Endothelial cell of umbilical vein (primary cell): ENCODE data around the gene LARGE1.

Experiments used
- CTCF ChIP-seq, 2 donors: IDR thresholded peaks; 1 replicate in 1 of 2; 2 replicates in 1 of 2; pipeline ENCODE4 v1.5.1; 2011; ENCODE audit warnings: low read length in 2 of 2, mild to moderate bottlenecking in 2 of 2, moderate library complexity in 2 of 2, control low read depth in 1 of 2, inconsistent platforms in 1 of 2, low read depth in 1 of 2; ENCODE audit not compliant: insufficient read depth in 1 of 2; ENCODE audit errors: extremely low read depth in 1 of 2
- EZH2 ChIP-seq: IDR thresholded peaks from 2 replicates; pipeline ENCODE4 v1.6.1; 2012; ENCODE audit warnings: borderline replicate concordance, low read depth, mild to moderate bottlenecking, moderate library complexity, low read length, inconsistent platforms; ENCODE audit not compliant: severe bottlenecking
- FOS ChIP-seq: IDR thresholded peaks from 2 replicates; pipeline ENCODE4 v1.6.1; 2011; ENCODE audit warnings: mild to moderate bottlenecking, low read length, moderate library complexity, borderline replicate concordance; ENCODE audit not compliant: insufficient read depth
- GATA2 ChIP-seq: IDR thresholded peaks from 2 replicates; pipeline ENCODE4 v1.7.0; 2011; ENCODE audit warnings: low read depth, mild to moderate bottlenecking, moderate library complexity, mixed read lengths, low read length; ENCODE audit not compliant: insufficient read length, insufficient read depth
- JUN ChIP-seq: IDR thresholded peaks from 2 replicates; pipeline ENCODE4 v1.6.1; 2011; ENCODE audit warnings: borderline replicate concordance, low read depth; ENCODE audit not compliant: insufficient read length, insufficient read depth
- MAX ChIP-seq: IDR thresholded peaks from 2 replicates; pipeline ENCODE4 v1.6.1; 2011; ENCODE audit not compliant: insufficient read depth, insufficient read length
- MYC ChIP-seq: IDR thresholded peaks from one replicate; pipeline ENCODE4 v1.6.1; 2011; ENCODE audit warnings: mild to moderate bottlenecking, low read depth, low read length
- POLR2A ChIP-seq: IDR thresholded peaks from 2 replicates; pipeline ENCODE4 v1.6.1; 2012; ENCODE audit warnings: low read depth, mild to moderate bottlenecking, control low read depth, low read length
- POLR2AphosphoS5 ChIP-seq: IDR thresholded peaks from 2 replicates; pipeline ENCODE4 v1.6.1; 2012; ENCODE audit warnings: low read depth, mild to moderate bottlenecking, control low read depth, low read length, moderate library complexity; ENCODE audit not compliant: insufficient read depth

GRCh38 chr22:33932997-33933396 is 12.7 kb upstream of the LARGE1 start:
- TF ChIP-seq CTCF (IDR thresholded peaks at IDR 0.05; ENCODE audit: extremely low read depth in 1 of 2, insufficient read depth in 1 of 2, low read depth in 1 of 2, low read length in 2 of 2) (no peak), POLR2A (no peak), EZH2 (no peak), MYC (no peak), MAX (no peak), JUN (no peak), POLR2AphosphoS5 (no peak), GATA2 (no peak), FOS (no peak)
